Limb (tissue), 2 donors: Measurements from ENCODE around the gene NOL4L.

ENCODE experiments used
- DNase-seq, 2 donors: peaks; one replicate each; pipeline ENCODE4 v3.0.0-alpha.2; 2016; ENCODE audit errors: extremely low spot score in 2 of 2

NOL4L gene

GRCh38 chr20:32447136-32448027 lies 137.8 kb downstream of the NOL4L start:
- DNase-seq = peak in 1 of 2 donors; percentile 27

GRCh38 chr20:32446301-32447100 lies 138.6 kb downstream of the NOL4L start:
- DNase-seq = peak in 1 of 2 donors; percentile 25

GRCh38 chr20:32445539-32446273 lies 139.4 kb downstream of the NOL4L start:
- DNase-seq = peak in 1 of 2 donors; percentile 49

GRCh38 chr20:32444474-32445220 lies 140.5 kb downstream of the NOL4L start:
- no peak for DNase-seq

GRCh38 chr20:32443386-32443974 lies 141.7 kb downstream of the NOL4L start:
- DNase-seq = no peak

- DNase-seq = no peak
Observed at GRCh38 chr20:32442630-32443373, 142.3 kb downstream of the NOL4L start.

GRCh38 chr20:32441638-32442037 lies 143.5 kb downstream of the NOL4L start:
- DNase-seq = no peak

GRCh38 chr20:32440758-32441078 lies 144.4 kb downstream of the NOL4L start:
- DNase-seq = no peak

GRCh38 chr20:32440069-32440757 lies 144.9 kb downstream of the NOL4L start:
- no peak for DNase-seq

- DNase-seq = no peak
Observed at GRCh38 chr20:32439132-32439829, 145.9 kb downstream of the NOL4L start.

- DNase-seq = no peak
Observed at GRCh38 chr20:32438331-32438858, 146.7 kb downstream of the NOL4L start.

GRCh38 chr20:32437391-32438074 lies 147.6 kb downstream of the NOL4L start:
- DNase-seq = peak in 1 of 2 donors; percentile 20

GRCh38 chr20:32436968-32437367 lies 148.2 kb downstream of the NOL4L start:
- DNase-seq = no peak

- DNase-seq = no peak
Observed at GRCh38 chr20:32436142-32436861, 148.8 kb downstream of the NOL4L start.

GRCh38 chr20:32435449-32436107 lies 149.6 kb downstream of the NOL4L start:
- DNase-seq = no peak

GRCh38 chr20:32434434-32434833 lies 150.7 kb downstream of the NOL4L start:
- no peak for DNase-seq
